NCI-H1694 treated with DMSO at 0.1 percent for 48 hours (cell line): ENCODE measurements around the gene PRMT6.
"Not testable (repeated sequence)": the region's sequence is repeated elsewhere in the genome, so short reads cannot be mapped to it uniquely, and the experiment has no call there.

ENCODE experiments used
- DNase-seq: peaks from one replicate; lab custom pipeline; 2025; lab: John Stamatoyannopoulos, UW

PRMT6 gene

GRCh38 chr1:107056426-107057196 lies at the start of gene PRMT6:
Gene PRMT6 (plus strand): TSS chr1:107056674. CDS start chr1:107056716, 42 bp downstream.
- DNase-seq: peak; percentile 83

DNA sequence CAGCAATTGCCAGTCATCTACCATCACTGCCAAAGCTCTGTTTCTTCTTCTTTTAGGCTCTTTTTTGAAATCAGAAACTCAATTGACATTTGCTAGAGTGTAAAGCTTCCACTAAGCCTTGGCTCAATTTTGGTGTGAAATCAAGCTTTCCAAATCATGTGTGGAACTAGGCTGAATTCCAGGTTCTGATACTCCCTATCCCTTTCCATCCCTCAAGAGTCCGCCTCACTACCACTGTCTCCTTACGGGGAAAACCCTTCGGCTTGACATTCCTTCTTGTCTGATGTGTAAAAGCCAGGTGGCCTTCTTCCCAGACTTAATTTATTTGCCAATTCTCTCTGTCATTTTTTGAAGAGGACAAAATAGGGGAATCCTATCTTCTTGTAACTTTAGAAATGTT lies 47.2 kb upstream of the PRMT6 start:
- no peak for DNase-seq

GRCh38 chr1:107010582-107010981 lies 45.9 kb upstream of the PRMT6 start:
- no peak for DNase-seq

GRCh38 chr1:107016376-107016978 lies 40.0 kb upstream of the PRMT6 start:
- no peak for DNase-seq

DNA sequence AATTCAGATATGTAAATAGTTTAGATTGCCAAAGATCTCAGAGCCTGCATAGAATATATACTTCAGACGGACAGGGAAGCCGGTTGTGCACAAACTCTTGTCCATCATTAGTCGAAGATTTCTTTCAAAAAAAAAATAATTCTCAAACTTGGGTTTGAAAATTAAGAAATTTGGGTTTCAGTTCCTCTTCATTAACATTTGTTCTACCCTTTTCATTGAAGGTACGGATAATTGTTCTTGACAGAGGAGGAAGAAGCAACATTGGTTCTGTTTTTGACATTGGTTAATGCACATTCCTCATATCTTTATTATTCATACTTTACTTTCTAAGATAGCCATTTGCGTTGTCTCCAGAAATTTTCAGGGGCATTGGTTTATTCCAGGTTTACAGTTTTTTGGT lies 38.0 kb upstream of the PRMT6 start:
- DNase-seq: no peak

DNA sequence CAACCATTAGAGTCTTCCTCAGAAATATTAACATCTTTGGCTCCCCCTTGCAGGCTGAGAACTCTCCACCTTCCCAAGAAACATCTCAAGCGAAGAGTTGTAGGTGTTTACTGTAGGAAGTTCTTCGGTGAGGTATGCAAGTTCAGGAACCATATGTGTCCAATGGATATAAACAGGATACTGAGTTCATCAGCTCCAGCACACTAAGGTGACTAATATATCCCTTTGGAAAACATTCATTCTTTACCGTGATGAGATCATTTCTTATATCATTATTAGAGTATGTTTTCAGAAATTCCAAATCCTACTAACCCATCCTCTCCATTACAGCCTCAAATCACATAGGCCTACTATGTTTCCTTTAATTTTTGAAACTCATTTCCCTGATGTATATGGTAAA lies 37.3 kb upstream of the PRMT6 start:
- DNase-seq: no peak

DNA sequence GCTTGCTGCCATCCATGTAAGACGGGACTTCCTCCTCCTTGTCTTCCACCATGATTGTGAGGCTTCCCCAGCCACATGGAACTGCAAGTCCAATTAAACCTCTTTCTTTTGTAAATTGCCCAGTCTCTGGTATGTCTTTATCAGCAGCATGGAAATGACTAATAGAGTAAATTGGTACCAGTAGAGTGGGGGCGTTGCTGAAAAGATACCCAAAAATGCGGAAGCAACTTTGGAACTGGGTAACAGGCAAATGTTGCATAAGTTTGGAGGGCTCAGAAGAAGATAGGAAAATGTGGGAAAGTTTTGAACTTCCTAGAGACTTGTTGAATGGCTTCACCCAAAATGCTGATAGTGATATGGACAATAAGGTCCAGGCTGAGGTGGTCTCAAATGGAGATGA lies 17.6 kb upstream of the PRMT6 start:
- not testable (repeated sequence) for DNase-seq

GRCh38 chr1:107044310-107045220 lies 11.9 kb upstream of the PRMT6 start:
- DNase-seq: not testable (repeated sequence)

DNA sequence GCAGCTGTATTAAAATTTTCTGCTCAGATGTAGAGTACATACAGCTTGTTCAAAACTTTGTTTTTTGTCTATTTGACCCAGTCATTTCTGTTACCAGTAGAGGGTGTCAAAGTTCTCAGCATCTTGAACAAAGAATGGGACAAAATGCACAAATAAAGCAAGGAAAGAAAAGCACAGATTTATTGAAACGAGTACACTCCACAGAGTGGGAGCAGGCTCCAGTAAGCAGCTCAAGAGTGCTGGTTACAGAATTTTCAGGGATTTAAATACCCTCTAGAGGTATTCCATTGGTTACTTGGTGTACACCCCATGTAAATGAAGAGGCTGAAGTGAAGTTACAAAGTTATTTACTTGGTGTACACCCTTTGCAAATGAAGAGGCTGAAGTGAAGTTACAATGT lies 8.9 kb upstream of the PRMT6 start:
- no peak for DNase-seq

- DNase-seq: no peak
These were observed 8.2 kb upstream of the PRMT6 start for GRCh38 chr1:107048241-107048640.

DNA sequence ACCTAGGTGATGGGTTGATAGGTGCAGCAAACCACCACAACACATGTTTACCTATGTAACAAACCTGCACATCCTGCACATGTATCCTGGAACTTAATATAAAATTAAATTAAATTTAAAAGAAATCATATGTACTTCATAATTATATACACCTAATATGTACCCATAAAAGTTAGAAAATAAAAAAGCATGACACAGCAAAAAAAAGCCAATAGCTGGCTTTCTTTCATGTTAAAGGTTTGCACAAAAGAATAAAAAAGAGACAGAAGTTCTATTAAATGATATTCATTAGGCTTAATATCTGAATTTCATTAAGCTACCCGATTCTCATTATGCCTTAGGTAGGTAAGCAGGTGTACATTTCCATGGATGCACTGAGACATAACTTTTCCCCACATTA lies 5.2 kb upstream of the PRMT6 start:
- no peak for DNase-seq

DNA sequence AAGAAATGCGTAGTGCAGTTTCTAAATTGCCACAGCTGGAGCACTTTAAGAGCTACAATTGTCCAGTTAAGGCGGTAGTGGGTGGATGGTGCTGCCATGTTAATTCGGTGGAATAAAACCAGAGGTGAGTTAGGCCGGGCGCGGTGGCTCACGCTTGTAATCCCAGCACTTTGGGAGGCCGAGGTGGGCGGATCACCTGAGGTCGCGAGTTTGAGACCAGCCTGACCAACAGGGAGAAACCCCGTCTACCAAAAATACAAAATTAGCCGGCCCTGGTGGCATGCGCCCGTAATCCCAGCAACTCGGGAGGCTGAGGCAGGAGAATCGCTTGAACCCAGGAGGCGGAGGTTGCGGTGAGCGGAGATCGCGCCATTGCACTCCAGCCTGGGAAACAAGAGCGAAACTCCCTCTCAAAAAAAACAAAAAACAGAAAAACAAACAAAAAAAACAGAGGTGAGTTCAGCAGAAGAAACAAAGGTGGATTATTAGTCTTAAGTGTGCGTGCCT lies 502 bp upstream of the PRMT6 start:
- not testable (repeated sequence) for DNase-seq

- DNase-seq: peak; percentile 19
These were observed 991 bp downstream of the PRMT6 start for GRCh38 chr1:107057197-107058133.

DNA sequence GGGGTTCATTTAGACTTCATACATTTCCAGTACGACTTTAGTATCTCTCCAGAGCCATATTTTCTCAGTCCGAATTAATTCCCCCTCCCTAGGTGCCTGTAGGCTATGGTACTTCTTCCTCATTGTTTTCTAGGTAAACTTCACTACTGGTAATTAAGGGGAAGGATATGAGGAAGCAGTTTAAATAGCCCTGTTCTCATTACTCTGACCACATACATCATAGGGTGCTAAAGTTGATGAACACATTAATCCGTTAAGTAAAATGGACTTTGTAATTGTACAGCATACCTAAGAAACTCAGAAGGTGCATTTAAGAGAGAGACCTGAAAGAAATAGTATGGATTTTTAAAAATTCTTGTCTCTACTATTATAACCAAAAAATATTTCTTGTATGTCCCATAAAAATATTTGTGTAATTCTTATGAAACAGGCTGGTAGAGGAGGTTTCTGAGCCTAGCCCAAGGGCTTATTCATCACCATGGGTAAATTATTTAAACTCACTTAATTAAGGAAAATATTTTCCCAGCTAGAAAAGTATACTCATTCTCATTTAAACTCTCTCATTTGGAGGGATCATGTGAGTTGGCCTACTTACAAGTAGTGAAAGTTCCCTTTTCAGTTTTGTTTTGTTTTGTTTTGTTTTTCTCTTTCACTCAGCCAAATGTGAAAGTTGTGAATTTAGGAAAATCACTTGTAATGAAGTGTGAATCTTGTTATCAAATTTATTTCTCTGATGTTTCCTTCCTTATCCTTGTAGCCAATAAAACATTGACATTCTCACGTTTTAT lies 2.0 kb downstream of the PRMT6 start:
- DNase-seq: no peak

DNA sequence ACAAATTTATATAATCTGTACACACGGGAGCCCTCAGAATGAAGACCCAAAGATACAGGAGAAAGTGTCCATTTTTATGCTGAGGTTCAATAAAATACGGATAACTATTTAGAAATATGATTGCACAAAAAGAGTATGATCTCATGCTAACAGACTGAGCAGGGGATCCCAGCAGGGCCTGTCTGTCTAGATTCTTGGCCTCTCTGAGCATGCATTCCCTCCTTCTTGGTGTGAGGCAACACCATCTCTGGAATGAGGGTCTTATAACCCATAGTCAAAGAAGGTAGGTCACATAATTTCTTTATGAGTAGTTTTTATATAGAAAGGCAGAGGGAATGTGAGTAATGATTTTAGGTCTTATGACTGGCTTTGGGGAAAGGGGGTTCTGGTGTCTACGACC lies 5.4 kb downstream of the PRMT6 start:
- no peak for DNase-seq

DNA sequence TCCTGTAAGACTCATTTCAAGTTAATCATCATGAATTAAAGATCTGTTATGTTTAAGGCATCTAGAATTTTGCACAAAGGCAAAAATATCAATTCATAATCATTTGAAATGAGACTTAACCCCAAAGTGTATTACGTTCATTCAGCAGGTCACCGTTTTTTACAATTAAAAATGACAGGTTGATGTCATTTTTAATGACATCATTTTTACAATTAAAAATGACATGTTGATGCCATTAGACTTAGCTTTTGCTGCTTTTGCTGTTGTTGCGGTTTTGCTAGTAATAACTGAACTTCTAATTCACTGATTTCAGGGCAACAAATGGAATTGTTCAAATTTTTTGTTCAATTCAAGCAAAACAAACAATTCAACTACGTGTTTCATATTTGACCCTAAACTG lies 17.0 kb downstream of the PRMT6 start:
- no peak for DNase-seq

- no peak for DNase-seq
These were observed 20.4 kb downstream of the PRMT6 start for GRCh38 chr1:107076841-107077240.

- DNase-seq: no peak
These were observed 22.8 kb downstream of the PRMT6 start for GRCh38 chr1:107079249-107079648.

DNA sequence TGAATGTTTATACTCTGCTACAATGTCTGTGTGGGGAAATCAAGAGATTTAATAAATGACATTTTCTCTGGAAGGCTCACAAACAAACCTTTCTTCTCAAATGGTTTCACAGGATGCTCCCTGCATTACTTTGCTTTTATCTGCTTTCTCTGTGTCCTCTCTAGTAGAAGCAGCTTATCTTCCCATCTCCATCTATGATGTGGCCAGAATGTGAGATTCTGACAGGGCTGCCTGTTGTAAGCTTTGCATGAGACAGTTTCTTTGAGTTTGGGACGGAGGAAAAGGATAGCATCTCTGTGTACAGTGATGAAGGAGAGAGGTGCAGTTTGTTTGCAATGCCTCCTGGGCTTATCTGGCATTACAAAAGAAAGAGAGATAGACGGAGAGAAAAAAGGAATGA lies 24.6 kb downstream of the PRMT6 start:
- no peak for DNase-seq

GRCh38 chr1:107091418-107091817 lies 34.9 kb downstream of the PRMT6 start:
- no peak for DNase-seq

DNA sequence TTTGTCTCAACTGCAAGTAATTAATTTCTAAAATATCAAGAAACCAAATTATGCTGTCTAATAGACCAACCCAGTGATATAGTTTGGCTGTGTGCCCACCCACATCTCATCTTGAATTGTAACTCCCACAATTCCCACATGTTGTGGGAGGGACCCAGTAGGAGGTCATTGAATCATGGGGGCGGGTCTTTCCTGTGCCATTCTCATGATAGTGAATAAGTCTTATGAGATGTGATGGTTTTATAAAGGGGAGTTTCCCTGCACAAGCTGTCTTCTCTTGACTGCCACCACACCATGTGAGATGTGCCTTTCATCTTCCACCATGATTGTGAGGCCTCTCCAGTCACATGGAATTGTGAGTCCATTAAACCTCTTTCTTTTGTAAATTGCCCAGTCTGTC lies 36.9 kb downstream of the PRMT6 start:
- not testable (repeated sequence) for DNase-seq
